Endothelial cell of umbilical vein (primary cell): ENCODE measurements around the gene SLC45A1. TPM values are rescaled to one million over a fixed set of nuclear protein-coding genes. Genes with fewer than 3 reads are reported as not detected.

Experiments used
- BruUV-seq: library from RNA; stranded (reverse); fragments of 400-500 nt; replicated peaks from 2 replicates; lab custom pipeline; 2021; lab: Mats Ljungman, UMichigan
- CTCF ChIA-PET: fragments of 300-600, 350-600 bp; sonication (Branson Sonifier 250); formaldehyde crosslinking; loops from one replicate; lab custom pipeline; 2021; ENCODE audit warnings: antibody characterized with exemption, inconsistent platforms; lab: Charles Lee
- POLR2A ChIA-PET: fragments of 300-600, 350-600 bp; sonication (Branson Sonifier 250); formaldehyde crosslinking; loops from one replicate; lab custom pipeline; 2021; ENCODE audit warnings: antibody characterized with exemption, inconsistent platforms; lab: Charles Lee
- DNase-seq: peaks from one replicate; pipeline ENCODE4 v3.0.0-alpha.2; 2011; ENCODE audit warnings: low read depth, low spot score
- FAIRE-seq: peaks from 2 replicates; lab custom pipeline; 2011; peaks lifted over from hg19 to GRCh38; lab: Jason Lieb, UNC
- H2AFZ ChIP-seq: 2 replicates; pipeline ENCODE4 v1.6.0; 2012; ENCODE audit warnings: low read depth, low read length, control low read depth, inconsistent platforms
- H3K27ac ChIP-seq: 2 replicates; pipeline ENCODE4 v1.5.1; 2011; ENCODE audit warnings: low read depth, mild to moderate bottlenecking, control low read depth, low read length, moderate library complexity; ENCODE audit not compliant: insufficient read depth
- H3K27me3 ChIP-seq, 2 experiments: 2 replicates each; pipeline versions ENCODE4 v1.6.0 to v1.6.1; 2011; ENCODE audit warnings: low read length in 2 of 2, mixed read lengths in 1 of 2; ENCODE audit not compliant: control insufficient read depth in 2 of 2, insufficient read depth in 2 of 2
- H3K36me3 ChIP-seq, 2 experiments: 2 replicates in 1 of 2; 3 replicates in 1 of 2; pipeline ENCODE4 v1.5.1; 2011; ENCODE audit warnings: low read length in 2 of 2, mild to moderate bottlenecking in 1 of 2, moderate library complexity in 1 of 2; ENCODE audit not compliant: control insufficient read depth in 2 of 2, insufficient read depth in 2 of 2; ENCODE audit errors: extremely low read depth in 1 of 2
- H3K4me1 ChIP-seq: 3 replicates; pipeline ENCODE4 v1.5.1; 2011; ENCODE audit warnings: mild to moderate bottlenecking, low read length; ENCODE audit not compliant: control insufficient read depth, insufficient read depth; ENCODE audit errors: extremely low read depth
- H3K4me2 ChIP-seq: 2 replicates; pipeline ENCODE4 v1.6.1; 2011; ENCODE audit warnings: low read length, control low read depth, mixed read lengths; ENCODE audit not compliant: insufficient read depth
- H3K4me3 ChIP-seq, 3 experiments: fragments of 200-600 bp in 1 of 3; sonication (generic), shearing (Covaris generic) in 1 of 3; replicated peaks in 1 of 3; 2 replicates each; pipeline ENCODE4 v1.5.1; 2011 to 2016; ENCODE audit warnings: control low read depth in 3 of 3, low read length in 3 of 3, mild to moderate bottlenecking in 2 of 3, inconsistent platforms in 1 of 3, low read depth in 1 of 3, moderate library complexity in 1 of 3; ENCODE audit not compliant: insufficient read depth in 1 of 3
- H3K79me2 ChIP-seq: 2 replicates; pipeline ENCODE4 v1.6.0; 2012; ENCODE audit warnings: low read length, inconsistent platforms; ENCODE audit not compliant: control insufficient read depth, insufficient read depth
- H3K9ac ChIP-seq: replicated peaks from 2 replicates; pipeline ENCODE3; 2011; ENCODE audit warnings: low read length, control low read depth; ENCODE audit not compliant: insufficient read depth; ENCODE audit errors: extremely low read depth
- H3K9me1 ChIP-seq: replicated peaks from 3 replicates; pipeline ENCODE4 v1.6.0; 2011; ENCODE audit warnings: mild to moderate bottlenecking, low read length; ENCODE audit not compliant: control insufficient read depth, insufficient read depth; ENCODE audit errors: extremely low read depth
- H3K9me3 ChIP-seq: replicated peaks from 2 replicates; pipeline ENCODE4 v1.5.1; 2012; ENCODE audit warnings: low read length, inconsistent platforms; ENCODE audit not compliant: control insufficient read depth, insufficient read depth
- H4K20me1 ChIP-seq: replicated peaks from 2 replicates; pipeline ENCODE3; 2011; ENCODE audit warnings: mild to moderate bottlenecking, low read length; ENCODE audit not compliant: control insufficient read depth, insufficient read depth; ENCODE audit errors: extremely low read depth
- EZH2 ChIP-seq: IDR thresholded peaks from 2 replicates; pipeline ENCODE4 v1.6.1; 2012; ENCODE audit warnings: borderline replicate concordance, low read depth, mild to moderate bottlenecking, moderate library complexity, low read length, inconsistent platforms; ENCODE audit not compliant: severe bottlenecking
- FOS ChIP-seq: IDR thresholded peaks from 2 replicates; pipeline ENCODE4 v1.6.1; 2011; ENCODE audit warnings: mild to moderate bottlenecking, low read length, moderate library complexity, borderline replicate concordance; ENCODE audit not compliant: insufficient read depth
- GATA2 ChIP-seq: IDR thresholded peaks from 2 replicates; pipeline ENCODE4 v1.7.0; 2011; ENCODE audit warnings: low read depth, mild to moderate bottlenecking, moderate library complexity, mixed read lengths, low read length; ENCODE audit not compliant: insufficient read length, insufficient read depth
- JUN ChIP-seq: IDR thresholded peaks from 2 replicates; pipeline ENCODE4 v1.6.1; 2011; ENCODE audit warnings: borderline replicate concordance, low read depth; ENCODE audit not compliant: insufficient read length, insufficient read depth
- MYC ChIP-seq: IDR thresholded peaks from one replicate; pipeline ENCODE4 v1.6.1; 2011; ENCODE audit warnings: mild to moderate bottlenecking, low read depth, low read length
- POLR2A ChIP-seq: IDR thresholded peaks from 2 replicates; pipeline ENCODE4 v1.6.1; 2012; ENCODE audit warnings: low read depth, mild to moderate bottlenecking, control low read depth, low read length
- POLR2AphosphoS5 ChIP-seq: IDR thresholded peaks from 2 replicates; pipeline ENCODE4 v1.6.1; 2012; ENCODE audit warnings: low read depth, mild to moderate bottlenecking, control low read depth, low read length, moderate library complexity; ENCODE audit not compliant: insufficient read depth
- dilution Hi-C: fragments of 300-500 bp; cut with MboI; formaldehyde crosslinking; loops from one replicate; pipeline ENCODE4 v1.15.0; 2019; ENCODE audit warnings: low sequenced_read_pairs; ENCODE audit not compliant: extremely low pct_ligation_motif_present
- intact Hi-C: fragments of 100-400 bp; cut with micrococcal nuclease; formaldehyde crosslinking; loops from one replicate; pipeline ENCODE4 v1.10.0; 2022
- polyA plus RNA-seq, 4 experiments: library from polyadenylated mRNA; depleted of rRNA in 3 of 4; stranded (reverse) in 3 of 4; unstranded in 1 of 4; fragments of >200 nt; gene quantifications; 2 replicates each; pipeline versions ENCODE4 v1.2.1 to v1.2.3, GENCODE V29; 2011 to 2012; ENCODE audit warnings: missing spikeins in 1 of 4
- total RNA-seq: library from RNA; stranded (reverse); gene quantifications from 2 replicates; pipeline ENCODE4 v1.2.3, GENCODE V29; 2021
- TF ChIP-seq, protein P1 (sequence below), 2 donors: IDR thresholded peaks; 1 replicate in 1 of 2; 2 replicates in 1 of 2; pipeline ENCODE4 v1.5.1; 2011; ENCODE audit warnings: low read length in 2 of 2, mild to moderate bottlenecking in 2 of 2, moderate library complexity in 2 of 2, control low read depth in 1 of 2, inconsistent platforms in 1 of 2, low read depth in 1 of 2; ENCODE audit not compliant: insufficient read depth in 1 of 2; ENCODE audit errors: extremely low read depth in 1 of 2
- TF ChIP-seq, protein P2 (sequence below): IDR thresholded peaks from 2 replicates; pipeline ENCODE4 v1.6.1; 2011; ENCODE audit not compliant: insufficient read depth, insufficient read length

Gene SLC45A1
- total and polyA plus RNA-seq, 2 donors (not counting 3 experiments of a cell fraction or from before 2014, with no cell fraction given), result 1.3 to 1.4 TPM

- FAIRE-seq (no peak), DNase-seq (no peak)
- TF ChIP-seq POLR2AphosphoS5 (no peak), GATA2 (no peak), EZH2 (no peak), POLR2A (no peak), JUN (no peak), MYC (no peak), FOS (no peak)
- TF ChIP-seq, protein P1, sequence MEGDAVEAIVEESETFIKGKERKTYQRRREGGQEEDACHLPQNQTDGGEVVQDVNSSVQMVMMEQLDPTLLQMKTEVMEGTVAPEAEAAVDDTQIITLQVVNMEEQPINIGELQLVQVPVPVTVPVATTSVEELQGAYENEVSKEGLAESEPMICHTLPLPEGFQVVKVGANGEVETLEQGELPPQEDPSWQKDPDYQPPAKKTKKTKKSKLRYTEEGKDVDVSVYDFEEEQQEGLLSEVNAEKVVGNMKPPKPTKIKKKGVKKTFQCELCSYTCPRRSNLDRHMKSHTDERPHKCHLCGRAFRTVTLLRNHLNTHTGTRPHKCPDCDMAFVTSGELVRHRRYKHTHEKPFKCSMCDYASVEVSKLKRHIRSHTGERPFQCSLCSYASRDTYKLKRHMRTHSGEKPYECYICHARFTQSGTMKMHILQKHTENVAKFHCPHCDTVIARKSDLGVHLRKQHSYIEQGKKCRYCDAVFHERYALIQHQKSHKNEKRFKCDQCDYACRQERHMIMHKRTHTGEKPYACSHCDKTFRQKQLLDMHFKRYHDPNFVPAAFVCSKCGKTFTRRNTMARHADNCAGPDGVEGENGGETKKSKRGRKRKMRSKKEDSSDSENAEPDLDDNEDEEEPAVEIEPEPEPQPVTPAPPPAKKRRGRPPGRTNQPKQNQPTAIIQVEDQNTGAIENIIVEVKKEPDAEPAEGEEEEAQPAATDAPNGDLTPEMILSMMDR (IDR thresholded peaks at IDR 0.05; ENCODE audit: extremely low read depth in 1 of 2, insufficient read depth in 1 of 2, low read depth in 1 of 2, low read length in 2 of 2), result no peak
- TF ChIP-seq, protein P2, sequence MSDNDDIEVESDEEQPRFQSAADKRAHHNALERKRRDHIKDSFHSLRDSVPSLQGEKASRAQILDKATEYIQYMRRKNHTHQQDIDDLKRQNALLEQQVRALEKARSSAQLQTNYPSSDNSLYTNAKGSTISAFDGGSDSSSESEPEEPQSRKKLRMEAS, result no peak
- H3K4me3 ChIP-seq, result no peak overlapping the region
- ChIA-PET POLR2A (no interaction called here), CTCF (interaction anchor here (0.7 to 2.2 kb wide), 2 partner anchors 13 to 357 kb away, joined by 5 to 9 read pairs; no protein-coding TSS in a partner anchor)
- no peak overlapping the region for H3K9ac ChIP-seq
- H3K27me3 ChIP-seq, result no peaks in the 10 kb centered on the region
- no peaks in the 10 kb centered on the region for H3K36me3 ChIP-seq
- H2AFZ ChIP-seq, result no peak overlapping the region
- no peak overlapping the region for H3K27ac ChIP-seq
- no peaks in the 10 kb centered on the region for H4K20me1 ChIP-seq
- intact Hi-C loops, result no loop called here
- no peaks in the 10 kb centered on the region for H3K9me3 ChIP-seq
- no peak overlapping the region for H3K4me2 ChIP-seq
- no TSS peak for BruUV-seq
- no peaks in the 10 kb centered on the region for H3K4me1 ChIP-seq
- no peaks in the 10 kb centered on the region for H3K79me2 ChIP-seq
- H3K9me1 ChIP-seq, result no peaks in the 10 kb centered on the region
- dilution Hi-C loops, result no loop called here
Measured at GRCh38 chr1:8273036-8273435, 44.9 kb upstream of the SLC45A1 start.
